ENCODE data around the gene PLCB3. TPM values are rescaled to one million over a fixed set of nuclear protein-coding genes. Genes with fewer than 3 reads are reported as not detected.

The PLCB3 gene
- total RNA-seq, 1 experiment from 2014 or later: 38.3 TPM

DNA sequence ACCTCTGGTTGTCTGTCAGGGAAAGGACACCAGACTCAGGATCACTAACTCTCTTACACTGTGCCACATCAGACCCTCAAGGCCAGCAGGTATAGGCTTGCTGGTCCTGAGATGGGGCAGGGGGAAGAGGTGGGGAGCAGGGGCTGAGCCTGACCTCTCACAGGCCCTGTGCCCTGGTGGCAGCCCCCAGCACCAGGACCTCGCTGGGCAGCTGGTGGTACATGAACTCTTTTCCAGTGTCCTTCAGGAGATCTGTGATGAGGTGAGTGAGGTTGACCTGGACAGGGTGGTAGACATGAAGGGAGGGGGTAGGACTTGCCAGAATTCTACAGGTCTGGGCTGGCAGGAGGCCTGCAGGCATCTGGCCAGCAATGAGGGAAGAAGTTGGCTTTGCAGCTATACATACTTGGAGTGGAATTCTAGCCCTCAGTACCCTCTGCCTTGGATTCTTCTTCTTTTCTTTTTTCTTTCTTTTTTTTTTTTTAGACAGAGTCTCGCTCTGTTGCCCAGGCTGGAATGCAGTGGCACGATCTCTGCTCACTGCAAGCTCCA lies 23.8 kb upstream of the PLCB3 start:
- H3K9me3 ChIP-seq (replicated peaks): no peaks in the 10 kb centered on the region
- H3K27me3 ChIP-seq: no peaks in the 10 kb centered on the region
- H3K36me3 ChIP-seq: no peaks in the 10 kb centered on the region; the same call in 1 of the 2 replicates
- peaks cover 6% of the 10 kb centered on the region for H3K4me1 ChIP-seq
- H3K27ac ChIP-seq: no peak overlapping the region; the same call in 1 of the 2 replicates
- peak overlapping the region; percentile 69 for H3K4me3 ChIP-seq
- no peak for DNase-seq

DNA sequence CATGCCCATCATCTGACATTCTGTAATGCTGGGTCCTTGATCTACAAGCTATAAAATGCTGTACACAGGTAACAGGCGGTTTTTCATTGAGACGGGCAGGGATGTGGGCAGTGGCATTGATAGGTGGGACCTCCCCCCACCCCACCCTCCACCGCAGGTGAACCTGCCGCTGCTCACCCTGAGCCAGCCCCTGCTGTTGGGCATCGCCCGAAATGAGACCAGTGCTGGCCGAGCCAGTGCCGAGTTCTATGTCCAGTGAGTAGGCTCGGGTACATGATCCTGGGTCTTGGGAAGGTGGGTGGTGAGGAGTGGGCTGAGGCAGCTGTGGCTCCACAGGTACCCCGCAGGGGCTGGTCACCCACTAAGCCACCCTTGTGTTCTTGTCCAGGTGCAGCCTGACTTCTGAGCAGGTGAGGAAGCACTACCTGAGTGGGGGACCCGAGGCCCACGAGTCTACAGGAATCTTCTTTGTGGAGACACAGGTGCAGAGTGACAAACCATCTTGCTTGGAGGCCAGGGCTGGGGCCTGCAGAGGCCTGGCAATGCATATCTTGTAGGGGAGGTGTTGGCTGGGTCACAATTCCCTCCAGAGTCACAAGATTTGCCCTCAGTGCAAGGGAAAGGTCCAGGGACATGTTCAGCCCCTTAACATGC lies 22.1 kb upstream of the PLCB3 start:
- H3K36me3 ChIP-seq: no peaks in the 10 kb centered on the region
- H3K4me3 ChIP-seq: no peak overlapping the region
- no peak for DNase-seq
- H3K9me3 ChIP-seq (replicated peaks): no peaks in the 10 kb centered on the region
- peaks cover 4% of the 10 kb centered on the region for H3K4me1 ChIP-seq
- no peak overlapping the region for H3K27ac ChIP-seq
- H3K27me3 ChIP-seq: no peaks in the 10 kb centered on the region

DNA sequence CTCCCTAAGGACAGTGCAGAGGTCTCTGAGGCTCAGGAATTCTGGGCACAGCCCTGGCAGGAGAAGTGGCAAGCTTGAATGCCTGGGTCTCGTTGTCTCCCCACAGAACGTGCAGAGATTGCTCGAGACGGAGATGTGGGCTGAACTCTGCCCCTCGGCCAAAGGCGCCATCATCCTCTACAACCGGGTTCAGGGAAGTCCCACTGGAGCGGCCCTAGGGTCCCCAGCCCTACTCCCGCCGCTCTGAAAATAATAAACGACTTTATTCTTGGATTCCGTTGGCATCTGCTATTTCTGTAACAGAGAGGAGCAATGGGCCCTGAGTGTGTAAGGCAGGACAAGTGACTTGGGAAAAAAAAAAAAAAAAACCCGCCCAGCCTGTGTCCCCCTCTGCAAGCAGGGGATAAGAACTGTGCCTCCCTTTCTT lies 21.6 kb upstream of the PLCB3 start:
- Histone ChIP-seq H3K4me3 (no peak overlapping the region), H3K27ac (no peak overlapping the region), H3K36me3 (no peaks in the 10 kb centered on the region), H3K27me3 (no peaks in the 10 kb centered on the region), H3K4me1 (peaks cover 2% of the 10 kb centered on the region), H3K9me3 (replicated peaks) (no peaks in the 10 kb centered on the region)
- no peak for DNase-seq

DNA sequence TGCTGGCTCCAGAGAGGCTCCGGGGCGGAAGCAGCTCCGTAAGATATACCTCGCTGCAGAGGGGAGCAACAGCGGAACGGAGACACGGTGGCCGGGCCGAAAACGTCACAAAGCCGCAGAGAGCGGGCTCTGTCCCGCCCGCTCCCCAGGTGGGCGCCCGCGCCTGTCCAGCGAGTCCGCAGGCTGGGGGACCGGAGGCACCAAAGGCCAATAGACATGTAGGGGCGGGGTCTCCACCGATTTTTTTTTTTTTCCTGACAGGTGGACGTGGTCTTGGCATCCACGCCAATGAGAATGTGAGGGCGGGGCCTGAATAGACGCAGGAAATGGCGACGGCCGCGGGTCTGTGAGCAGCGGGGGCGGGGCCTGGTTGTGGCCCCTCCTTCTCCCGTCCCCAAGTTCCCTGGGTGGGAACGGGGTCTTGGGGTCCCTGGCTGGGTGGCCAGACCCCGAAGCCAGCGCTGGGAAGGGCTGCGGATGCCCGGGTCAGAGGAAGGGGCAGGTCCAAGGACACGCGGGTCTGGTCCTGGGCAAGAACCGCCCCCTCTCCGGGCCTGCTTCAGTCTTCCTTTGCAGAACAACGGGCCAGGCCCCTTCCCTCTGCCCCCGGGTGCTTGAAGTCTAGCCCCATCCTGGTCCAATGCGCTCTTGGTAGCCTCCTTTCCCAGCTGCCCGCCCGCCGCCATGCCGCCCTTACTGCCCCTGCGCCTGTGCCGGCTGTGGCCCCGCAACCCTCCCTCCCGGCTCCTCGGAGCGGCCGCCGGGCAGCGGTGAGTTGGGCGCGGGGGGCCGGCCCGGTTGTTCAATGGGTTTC lies 21.0 kb upstream of the PLCB3 start, which contains the start of gene DNAJC4:
Gene DNAJC4 (plus strand): TSS at position 378 of the 814 bp plus-strand sequence. CDS start 307 bp downstream, at position 685.
- Histone ChIP-seq H3K4me1 (no peaks in the 10 kb centered on the region; the same call in 1 of the 2 replicates), H3K9me3 (replicated peaks) (no peaks in the 10 kb centered on the region), H3K36me3 (no peaks in the 10 kb centered on the region), H3K4me3 (no peak within 1 kb of the TSS), H3K27ac (no peak within 1 kb of the TSS), H3K27me3 (no peaks in the 10 kb centered on the region)
- no peak for DNase-seq

DNA sequence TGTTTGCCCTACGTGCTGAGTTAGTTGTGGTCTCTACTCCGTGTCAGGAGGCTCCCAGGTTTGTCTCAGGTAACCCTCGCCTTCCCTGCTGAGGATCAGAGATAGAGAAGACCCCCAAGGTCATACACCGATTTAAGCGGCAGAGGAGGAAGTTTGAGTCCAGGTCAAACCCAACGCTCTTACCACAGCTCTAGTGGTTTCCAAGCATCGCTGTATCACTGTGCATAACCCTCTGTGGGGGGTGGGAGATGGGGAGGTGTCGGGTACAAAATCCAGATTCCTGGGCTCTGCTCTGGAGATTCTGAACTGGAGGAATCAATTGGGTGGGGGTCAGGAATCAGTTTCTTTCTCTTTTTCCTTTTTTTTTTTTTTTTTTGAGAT lies 20.4 kb upstream of the PLCB3 start:
- no peaks in the 10 kb centered on the region for H3K36me3 ChIP-seq
- no peaks in the 10 kb centered on the region for H3K27me3 ChIP-seq
- no peaks in the 10 kb centered on the region; the same call in 1 of the 2 replicates for H3K4me1 ChIP-seq
- H3K4me3 ChIP-seq: no peak overlapping the region
- no peak for DNase-seq
- no peaks in the 10 kb centered on the region for H3K9me3 ChIP-seq (replicated peaks)
- H3K27ac ChIP-seq: no peak overlapping the region

DNA sequence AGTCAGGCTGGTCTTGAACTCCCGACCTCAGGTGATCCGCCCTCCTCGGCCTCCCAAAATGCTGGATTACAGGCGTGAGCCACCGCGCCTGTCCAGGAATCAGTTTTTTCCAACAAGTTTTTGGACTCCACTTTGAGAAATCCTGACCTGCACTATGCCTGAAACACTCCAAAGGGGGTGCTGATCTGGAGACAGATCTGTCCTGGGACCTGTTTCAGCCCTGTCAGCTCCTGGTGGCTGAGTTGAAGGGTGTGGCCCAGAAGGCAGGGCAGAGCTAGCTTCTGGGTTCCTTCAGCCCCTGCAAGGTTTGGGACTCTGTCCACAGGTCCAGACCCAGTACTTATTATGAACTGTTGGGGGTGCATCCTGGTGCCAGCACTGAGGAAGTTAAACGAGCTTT lies 19.8 kb upstream of the PLCB3 start:
- no peak overlapping the region for H3K27ac ChIP-seq
- peaks cover 2% of the 10 kb centered on the region; the same call in 1 of the 2 replicates for H3K36me3 ChIP-seq
- no peaks in the 10 kb centered on the region for H3K27me3 ChIP-seq
- H3K4me3 ChIP-seq: no peak overlapping the region
- no peaks in the 10 kb centered on the region for H3K9me3 ChIP-seq (replicated peaks)
- no peak for DNase-seq
- H3K4me1 ChIP-seq: no peaks in the 10 kb centered on the region; the same call in 1 of the 2 replicates

DNA sequence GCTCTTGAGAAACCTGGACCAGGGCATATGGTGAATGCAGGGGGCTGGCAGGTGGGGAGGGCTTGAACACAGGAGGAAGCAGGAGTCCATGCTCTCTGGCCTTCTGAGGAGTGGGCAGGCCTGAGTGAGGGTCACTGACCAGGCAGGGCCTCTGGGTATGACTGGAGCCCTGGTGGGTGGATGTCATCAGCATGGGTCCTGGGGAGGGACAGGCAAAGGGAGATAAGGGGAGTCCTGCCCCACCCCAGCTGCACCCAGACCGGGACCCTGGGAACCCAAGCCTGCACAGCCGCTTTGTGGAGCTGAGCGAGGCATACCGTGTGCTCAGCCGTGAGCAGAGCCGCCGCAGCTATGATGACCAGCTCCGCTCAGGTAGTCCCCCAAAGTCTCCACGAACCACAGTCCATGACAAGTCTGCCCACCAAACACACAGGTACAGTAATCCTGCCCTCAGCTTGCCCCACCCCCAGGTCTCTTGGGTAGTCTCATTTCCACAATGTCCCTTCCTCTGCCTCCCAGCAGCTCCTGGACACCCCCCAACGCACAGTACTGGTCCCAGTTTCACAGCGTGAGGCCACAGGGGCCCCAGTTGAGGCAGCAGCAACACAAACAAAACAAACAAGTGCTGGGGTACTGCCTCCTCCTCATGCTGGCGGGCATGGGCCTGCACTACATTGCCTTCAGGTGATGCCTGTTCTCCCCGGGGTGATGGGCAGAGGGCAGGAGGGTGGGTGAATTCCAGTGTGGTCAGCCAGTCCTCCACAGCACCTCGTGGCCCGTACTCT lies 19.0 kb upstream of the PLCB3 start:
- H3K27me3 ChIP-seq: no peaks in the 10 kb centered on the region
- H3K36me3 ChIP-seq: peaks cover 2% of the 10 kb centered on the region; the same call in 1 of the 2 replicates
- no peak for DNase-seq
- H3K4me3 ChIP-seq: no peak overlapping the region
- H3K27ac ChIP-seq: no peak overlapping the region
- no peaks in the 10 kb centered on the region for H3K9me3 ChIP-seq (replicated peaks)
- H3K4me1 ChIP-seq: no peaks in the 10 kb centered on the region; the same call in 1 of the 2 replicates

DNA sequence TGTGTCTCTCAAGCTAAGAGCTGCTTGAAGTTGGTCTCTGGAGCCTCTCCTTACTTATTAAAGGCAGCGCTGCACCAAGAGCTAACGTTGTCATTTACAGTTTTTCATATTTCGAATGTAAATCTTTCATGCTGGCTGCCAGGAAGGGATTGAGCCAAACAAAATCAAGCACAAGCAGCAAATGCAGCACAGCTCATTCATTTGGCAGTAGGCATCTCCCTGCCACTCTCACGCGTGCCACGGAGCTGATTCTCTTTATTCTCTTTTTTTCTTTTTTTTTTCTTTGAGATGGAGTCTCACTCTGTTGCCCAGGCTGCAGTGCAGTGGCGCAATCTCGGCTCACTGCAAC lies 18.4 kb upstream of the PLCB3 start:
- Histone ChIP-seq H3K4me3 (no peak overlapping the region), H3K4me1 (no peaks in the 10 kb centered on the region; the same call in 1 of the 2 replicates)

DNA sequence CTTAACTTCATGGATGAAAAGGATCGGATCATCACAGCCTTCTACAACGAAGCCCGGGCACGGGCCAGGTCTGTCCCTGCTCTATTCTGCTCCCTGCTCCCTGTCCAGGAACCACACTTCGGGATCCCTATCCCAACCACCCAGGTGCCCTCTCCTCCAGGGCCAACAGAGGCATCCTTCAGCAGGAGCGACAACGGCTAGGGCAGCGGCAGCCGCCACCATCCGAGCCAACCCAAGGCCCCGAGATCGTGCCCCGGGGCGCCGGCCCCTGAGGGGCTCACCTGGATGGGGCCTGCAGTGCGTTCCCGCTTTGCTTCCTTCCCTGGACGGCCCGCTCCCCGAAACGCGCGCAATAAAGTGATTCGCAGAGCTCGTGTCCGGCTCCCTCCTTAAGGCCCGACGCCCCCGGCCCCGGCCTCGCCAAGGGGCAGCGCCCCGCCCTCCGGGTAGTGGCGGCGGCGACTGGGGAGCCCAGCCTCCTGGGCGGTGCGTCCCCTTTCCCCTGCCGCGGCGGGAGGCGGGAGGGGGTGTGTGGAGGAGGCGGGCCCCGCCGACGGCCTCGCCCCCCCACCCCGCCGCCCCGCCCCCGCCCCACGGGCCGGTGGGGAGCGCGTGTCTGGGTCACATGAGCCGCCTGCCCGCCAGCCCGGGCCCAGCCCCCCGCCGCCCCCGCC lies 17.3 kb upstream of the PLCB3 start, which contains the start of gene VEGFB:
Gene VEGFB (plus strand): TSS at position 672 of the 674 bp plus-strand sequence. CDS start 250 bp downstream, outside the sequence.
- Histone ChIP-seq H3K4me1 (no peaks in the 10 kb centered on the region; the same call in 1 of the 2 replicates), H3K27me3 (no peaks in the 10 kb centered on the region), H3K4me3 (peak within 1 kb of the TSS; percentile 76), H3K9me3 (replicated peaks) (no peaks in the 10 kb centered on the region), H3K27ac (no peak within 1 kb of the TSS), H3K36me3 (peaks cover 2% of the 10 kb centered on the region; the same call in 1 of the 2 replicates)
- DNase-seq: peak; percentile 68 to 76

More for the DNA sequence above, 18.4 kb upstream of the PLCB3 start:
- Histone ChIP-seq H3K9me3 (replicated peaks) (no peaks in the 10 kb centered on the region), H3K27me3 (no peaks in the 10 kb centered on the region), H3K27ac (no peak overlapping the region), H3K36me3 (peaks cover 2% of the 10 kb centered on the region; the same call in 1 of the 2 replicates)
- DNase-seq: no peak

DNA sequence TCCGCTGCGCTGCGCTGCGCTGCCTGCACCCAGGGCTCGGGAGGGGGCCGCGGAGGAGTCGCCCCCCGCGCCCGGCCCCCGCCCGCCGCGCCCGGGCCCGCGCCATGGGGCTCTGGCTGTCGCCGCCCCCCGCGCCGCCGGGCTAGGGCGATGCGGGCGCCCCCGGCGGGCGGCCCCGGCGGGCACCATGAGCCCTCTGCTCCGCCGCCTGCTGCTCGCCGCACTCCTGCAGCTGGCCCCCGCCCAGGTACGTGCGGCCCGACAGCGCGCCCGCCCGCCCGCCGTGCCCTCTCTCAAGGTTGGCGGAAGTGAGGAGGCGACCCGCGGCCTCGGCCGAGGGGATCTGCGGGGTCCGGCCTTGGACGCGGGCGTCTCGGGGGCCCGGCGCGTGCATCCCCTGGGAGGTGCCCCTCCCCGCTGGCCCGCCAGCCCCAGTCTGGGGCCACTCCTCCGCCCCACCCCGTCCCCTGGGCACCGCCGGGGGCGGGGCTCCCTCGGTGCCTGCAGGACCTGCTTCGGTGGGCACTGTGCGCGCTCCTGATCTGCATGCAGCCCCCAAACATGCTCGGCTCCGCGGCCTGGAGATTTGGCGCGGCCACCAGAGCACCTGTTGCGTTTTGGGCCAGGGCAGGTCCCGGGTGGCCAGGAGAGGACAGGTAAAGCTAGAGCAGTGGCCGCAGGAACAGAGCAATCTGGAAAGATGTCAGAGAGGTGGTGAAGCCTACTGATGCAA lies 16.5 kb upstream of the PLCB3 start:
- Histone ChIP-seq H3K9me3 (replicated peaks) (no peaks in the 10 kb centered on the region), H3K4me3 (peak overlapping the region; percentile 76), H3K4me1 (peaks cover 2% of the 10 kb centered on the region), H3K27me3 (no peaks in the 10 kb centered on the region), H3K36me3 (peaks cover 2% of the 10 kb centered on the region; the same call in 1 of the 2 replicates), H3K27ac (no peak overlapping the region)
- peak; percentile 44 to 52 for DNase-seq

DNA sequence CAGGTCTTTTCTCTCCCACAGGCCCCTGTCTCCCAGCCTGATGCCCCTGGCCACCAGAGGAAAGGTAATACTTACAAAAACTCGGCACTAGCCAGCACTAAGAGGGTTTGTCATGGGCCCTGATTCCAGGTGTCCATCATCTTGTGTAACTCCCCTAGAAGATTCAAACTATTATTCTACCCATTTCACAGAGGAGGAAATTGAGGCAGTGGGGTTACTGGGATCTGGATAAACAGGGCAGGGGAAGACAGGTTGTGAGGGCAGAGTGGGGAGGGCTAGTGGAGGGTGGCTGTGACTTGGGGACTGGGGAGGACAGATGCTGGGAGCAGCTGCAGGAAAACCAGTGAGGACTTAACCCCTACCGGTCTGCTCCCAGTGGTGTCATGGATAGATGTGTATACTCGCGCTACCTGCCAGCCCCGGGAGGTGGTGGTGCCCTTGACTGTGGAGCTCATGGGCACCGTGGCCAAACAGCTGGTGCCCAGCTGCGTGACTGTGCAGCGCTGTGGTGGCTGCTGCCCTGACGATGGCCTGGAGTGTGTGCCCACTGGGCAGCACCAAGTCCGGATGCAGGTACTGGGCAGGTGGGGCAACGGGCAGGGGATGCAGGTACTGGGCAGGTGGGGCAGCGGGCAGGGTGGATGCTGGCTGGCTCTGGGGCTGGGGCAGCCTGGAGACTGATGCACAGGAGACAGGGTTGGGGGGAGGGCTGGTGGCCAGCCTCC lies 15.7 kb upstream of the PLCB3 start:
- Histone ChIP-seq H3K27ac (no peak overlapping the region), H3K4me3 (peak overlapping the region; percentile 76), H3K4me1 (peaks cover 7% of the 10 kb centered on the region), H3K9me3 (replicated peaks) (no peaks in the 10 kb centered on the region), H3K36me3 (peaks cover 2% of the 10 kb centered on the region; the same call in 1 of the 2 replicates), H3K27me3 (no peaks in the 10 kb centered on the region)
- no peak for DNase-seq

DNA sequence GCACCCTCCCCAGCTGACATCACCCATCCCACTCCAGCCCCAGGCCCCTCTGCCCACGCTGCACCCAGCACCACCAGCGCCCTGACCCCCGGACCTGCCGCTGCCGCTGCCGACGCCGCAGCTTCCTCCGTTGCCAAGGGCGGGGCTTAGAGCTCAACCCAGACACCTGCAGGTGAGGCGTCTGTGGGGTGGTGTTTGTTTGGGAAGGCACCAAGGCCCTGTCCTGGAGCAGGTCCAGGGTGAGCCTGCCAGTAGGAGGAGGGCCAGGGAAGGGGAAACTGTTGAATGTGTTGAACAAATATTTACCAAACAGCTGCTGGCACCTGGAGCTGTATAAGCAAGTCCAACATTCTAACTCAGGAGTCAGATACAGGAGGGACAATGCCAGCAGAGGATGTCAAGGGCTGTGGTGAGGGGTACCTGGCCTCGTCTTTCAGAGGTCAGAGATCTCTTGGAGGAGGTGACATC lies 13.8 kb upstream of the PLCB3 start:
- no peaks in the 10 kb centered on the region for H3K27me3 ChIP-seq
- no peak overlapping the region for H3K27ac ChIP-seq
- H3K4me3 ChIP-seq: no peak overlapping the region
- H3K36me3 ChIP-seq: peaks cover 3% of the 10 kb centered on the region; the same call in 1 of the 2 replicates
- peaks cover 8% of the 10 kb centered on the region for H3K4me1 ChIP-seq
- DNase-seq: no peak
- no peaks in the 10 kb centered on the region for H3K9me3 ChIP-seq (replicated peaks)

DNA sequence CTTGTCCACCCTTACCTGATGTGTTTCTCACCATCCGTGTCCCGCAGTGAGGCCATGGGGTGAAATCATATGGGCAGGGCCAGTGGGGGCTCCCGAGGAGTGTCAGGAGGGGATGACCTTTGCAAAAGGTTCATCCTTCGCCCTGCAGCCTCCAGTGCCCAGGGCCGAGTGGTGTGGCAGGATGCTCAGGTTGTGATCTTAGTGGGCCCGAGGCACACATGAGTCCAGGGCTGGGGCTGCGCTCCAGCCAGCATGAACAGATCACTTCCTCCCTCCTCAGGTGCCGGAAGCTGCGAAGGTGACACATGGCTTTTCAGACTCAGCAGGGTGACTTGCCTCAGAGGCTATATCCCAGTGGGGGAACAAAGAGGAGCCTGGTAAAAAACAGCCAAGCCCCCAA lies 13.3 kb upstream of the PLCB3 start:
- Histone ChIP-seq H3K4me1 (peaks cover 13% of the 10 kb centered on the region), H3K4me3 (no peak overlapping the region), H3K27ac (no peak overlapping the region), H3K27me3 (no peaks in the 10 kb centered on the region), H3K9me3 (replicated peaks) (no peaks in the 10 kb centered on the region), H3K36me3 (peaks cover 8% of the 10 kb centered on the region)
- DNase-seq: no peak
